SU-DHL-6 (cell line): Measurements from ENCODE around the gene UBR3.

ENCODE experiments used
- CTCF ChIP-seq: fragments of 200-600 bp; sonication (generic); IDR thresholded peaks from one replicate; pipeline ENCODE4 v1.5.1; 2017; ENCODE audit warnings: antibody characterized with exemption, mild to moderate bottlenecking, low read length, moderate library complexity; ENCODE audit not compliant: insufficient read depth, poor library complexity, severe bottlenecking
- EZH2phosphoT487 ChIP-seq: fragments of 200-600 bp; sonication (generic), shearing (Covaris generic); conservative IDR thresholded peaks from 2 replicates; pipeline ENCODE4 v1.6.1; 2018; ENCODE audit warnings: mild to moderate bottlenecking, antibody characterized with exemption, low read length, moderate library complexity, mixed read lengths

- TF ChIP-seq CTCF (no peak), EZH2phosphoT487 (no peak)
Observed at GRCh38 chr2:169853041-169853668, 25.9 kb downstream of the UBR3 start.
